Vagina (tissue), 2 donors: Measurements from ENCODE around the gene PCGF2. TPM values are rescaled to one million over a fixed set of nuclear protein-coding genes. Genes with fewer than 3 reads are reported as not detected.

ENCODE experiments used
- DNase-seq, 2 donors: peaks; one replicate each; pipeline ENCODE4 v3.0.0-alpha.2; 2017; ENCODE audit errors: extremely low spot score in 2 of 2
- H3K27ac ChIP-seq: fragments of 200-600 bp; sonication (generic); one replicate; pipeline ENCODE4 v1.5.1; 2019
- H3K27me3 ChIP-seq: fragments of 200-600 bp; sonication (generic); one replicate; pipeline ENCODE4 v1.5.1; 2019
- H3K36me3 ChIP-seq, 2 donors: fragments of 200-600 bp; sonication (generic); one replicate each; pipeline ENCODE4 v1.5.1; 2017 to 2019
- H3K4me1 ChIP-seq: fragments of 200-600 bp; sonication (generic); one replicate; pipeline ENCODE4 v1.5.1; 2019
- H3K4me3 ChIP-seq, 2 donors: fragments of 200-600 bp; sonication (generic); 1 replicate in 1 of 2; 2 replicates in 1 of 2; pipeline ENCODE4 v1.5.1; 2016 to 2019
- H3K9me3 ChIP-seq: fragments of 200-600 bp; sonication (generic); one replicate; pipeline ENCODE4 v1.5.1; 2019
- POLR2A ChIP-seq, 2 donors: fragments of 450-650 bp; IDR thresholded peaks; one replicate each; pipeline ENCODE4 v1.6.1; 2017; ENCODE audit warnings: antibody characterized with exemption in 2 of 2, mild to moderate bottlenecking in 2 of 2, moderate library complexity in 2 of 2
- POLR2AphosphoS5 ChIP-seq, 2 donors: sonication (generic); formaldehyde crosslinking; IDR thresholded peaks; one replicate each; pipeline ENCODE4 v1.9.0; 2017; ENCODE audit warnings: antibody characterized with exemption in 2 of 2, mild to moderate bottlenecking in 2 of 2, low read depth in 1 of 2; ENCODE audit not compliant: insufficient read depth in 1 of 2
- intact Hi-C: fragments of 100-400 bp; cut with DNase I; formaldehyde crosslinking; loops from one replicate; pipeline ENCODE4 v1.15.1; 2023
- total RNA-seq: library from RNA; depleted of rRNA; stranded (reverse); fragments of >200 nt; gene quantifications from one replicate; pipeline ENCODE4 v1.2.3, GENCODE V29; 2016
- TF ChIP-seq, protein P1 (sequence below), 3 experiments: fragments of 450-650 bp in 2 of 3; fragments of 200-600 bp in 1 of 3; sonication (generic) in 1 of 3; IDR thresholded peaks; one replicate each; pipeline ENCODE4 v1.5.1; 2017 to 2019; ENCODE audit warnings: antibody characterized with exemption in 3 of 3, mild to moderate bottlenecking in 2 of 3, moderate library complexity in 2 of 3

The PCGF2 gene
- total RNA-seq, 1 donor from 2014 or later, result 25.8 TPM

- Histone ChIP-seq H3K9me3 (no peaks in the 10 kb centered on the region), H3K27me3 (no peaks in the 10 kb centered on the region), H3K4me1 (peaks cover 69% of the 10 kb centered on the region), H3K27ac (peak overlapping the region; percentile 83), H3K4me3 (peak overlapping the region; percentile 65 to 98), H3K36me3 (no peaks in the 10 kb centered on the region)
- intact Hi-C loops, result no loop called here
- TF ChIP-seq, protein P1, sequence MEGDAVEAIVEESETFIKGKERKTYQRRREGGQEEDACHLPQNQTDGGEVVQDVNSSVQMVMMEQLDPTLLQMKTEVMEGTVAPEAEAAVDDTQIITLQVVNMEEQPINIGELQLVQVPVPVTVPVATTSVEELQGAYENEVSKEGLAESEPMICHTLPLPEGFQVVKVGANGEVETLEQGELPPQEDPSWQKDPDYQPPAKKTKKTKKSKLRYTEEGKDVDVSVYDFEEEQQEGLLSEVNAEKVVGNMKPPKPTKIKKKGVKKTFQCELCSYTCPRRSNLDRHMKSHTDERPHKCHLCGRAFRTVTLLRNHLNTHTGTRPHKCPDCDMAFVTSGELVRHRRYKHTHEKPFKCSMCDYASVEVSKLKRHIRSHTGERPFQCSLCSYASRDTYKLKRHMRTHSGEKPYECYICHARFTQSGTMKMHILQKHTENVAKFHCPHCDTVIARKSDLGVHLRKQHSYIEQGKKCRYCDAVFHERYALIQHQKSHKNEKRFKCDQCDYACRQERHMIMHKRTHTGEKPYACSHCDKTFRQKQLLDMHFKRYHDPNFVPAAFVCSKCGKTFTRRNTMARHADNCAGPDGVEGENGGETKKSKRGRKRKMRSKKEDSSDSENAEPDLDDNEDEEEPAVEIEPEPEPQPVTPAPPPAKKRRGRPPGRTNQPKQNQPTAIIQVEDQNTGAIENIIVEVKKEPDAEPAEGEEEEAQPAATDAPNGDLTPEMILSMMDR (IDR thresholded peaks at IDR 0.05), result no peak
- no peak for DNase-seq
These were observed 1.9 kb downstream of the PCGF2 start for GRCh38 chr17:38746004-38746848.

DNA sequence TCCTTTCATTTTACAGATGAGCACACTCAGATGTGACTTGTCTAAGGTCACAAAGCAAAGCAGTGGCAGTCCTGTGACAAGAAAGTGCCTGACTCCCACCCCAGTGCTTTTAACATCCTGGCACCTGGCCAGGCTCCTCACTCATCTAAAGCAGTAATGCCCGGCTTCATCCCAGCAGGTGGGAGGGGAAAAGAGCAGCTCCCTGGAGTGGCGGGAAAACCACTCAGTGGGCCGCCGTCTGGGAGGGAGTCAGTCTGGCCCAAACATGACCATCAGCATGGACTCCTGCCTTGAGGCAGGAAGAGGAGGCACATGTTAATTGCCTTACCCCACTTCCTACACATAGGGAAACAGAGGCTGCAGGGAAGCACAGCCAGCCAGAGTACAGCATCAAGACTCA lies 2.6 kb downstream of the PCGF2 start:
- DNase-seq, result no peak
- intact Hi-C loops, result no loop called here
- H3K27me3 ChIP-seq, result no peaks in the 10 kb centered on the region
- TF ChIP-seq, protein P1 (IDR thresholded peaks at IDR 0.05), result no peak
- TF ChIP-seq POLR2A (IDR thresholded peaks at IDR 0.05), result no peak
- no peak for TF ChIP-seq POLR2AphosphoS5 (IDR thresholded peaks at IDR 0.05; ENCODE audit: insufficient read depth in 1 of 2, low read depth in 1 of 2)
- H3K4me1 ChIP-seq, result peaks cover 68% of the 10 kb centered on the region
- no peaks in the 10 kb centered on the region for H3K36me3 ChIP-seq
- H3K9me3 ChIP-seq, result no peaks in the 10 kb centered on the region
- no peak overlapping the region for H3K4me3 ChIP-seq
- no peak overlapping the region for H3K27ac ChIP-seq

- no peak overlapping the region for H3K27ac ChIP-seq
These were observed 4.5 kb downstream of the PCGF2 start for GRCh38 chr17:38743556-38744171.

DNA sequence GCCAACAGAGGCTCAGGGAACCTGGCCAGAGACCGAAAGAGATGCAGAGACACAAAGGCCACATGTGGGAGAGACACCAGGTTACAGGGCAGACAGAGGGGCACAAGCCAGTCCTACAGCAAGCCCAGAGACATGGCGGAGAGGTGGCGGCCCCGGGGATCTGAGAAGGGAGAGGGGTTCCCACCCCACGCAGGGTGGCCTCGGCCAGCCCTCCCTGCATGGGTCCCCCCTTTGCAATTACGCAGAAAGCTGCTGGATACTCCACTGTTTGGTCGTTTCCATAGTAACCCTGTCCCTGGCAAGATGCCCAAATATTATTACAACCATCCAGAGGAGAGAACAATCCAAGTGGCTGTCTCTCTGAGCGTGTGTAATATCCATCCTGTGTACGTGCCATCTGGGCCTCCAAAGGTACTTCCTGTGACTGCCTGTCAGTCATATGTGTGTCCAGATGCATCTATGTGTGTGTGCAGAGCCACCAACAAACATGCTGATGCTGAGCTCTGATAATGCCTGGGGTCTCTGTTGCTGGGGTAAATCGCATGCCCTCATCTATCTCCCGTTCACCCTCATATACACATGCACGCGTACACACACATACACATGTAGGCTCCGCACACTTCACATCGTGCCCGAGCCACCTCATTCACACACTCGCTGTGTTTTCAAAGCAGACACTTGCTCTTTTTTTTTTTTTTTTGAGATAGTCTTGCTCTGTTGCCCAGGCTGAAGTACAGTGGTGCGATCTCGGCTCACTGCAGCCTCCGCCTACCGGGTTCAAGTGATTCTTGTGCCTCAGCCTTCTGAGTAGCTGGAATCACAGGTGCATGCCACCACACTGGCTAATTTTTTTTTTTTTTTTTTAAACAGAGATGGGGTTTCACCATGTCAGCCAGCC lies 5.5 kb downstream of the PCGF2 start:
- DNase-seq, result no peak
- intact Hi-C loops, result loop anchor here (5.0 kb wide), 1 partner anchor 40 kb away; no protein-coding TSS in a partner anchor
- Histone ChIP-seq H3K27ac (peak overlapping the region; percentile 59), H3K9me3 (no peaks in the 10 kb centered on the region), H3K36me3 (peaks cover 0 to 14% of the 10 kb centered on the region in 2 donors), H3K4me3 (peak overlapping the region in 1 of 2 donors; percentile 28), H3K27me3 (no peaks in the 10 kb centered on the region), H3K4me1 (peaks cover 48% of the 10 kb centered on the region)
- TF ChIP-seq POLR2AphosphoS5 (IDR thresholded peaks at IDR 0.05; ENCODE audit: insufficient read depth in 1 of 2, low read depth in 1 of 2), result no peak
- no peak for TF ChIP-seq POLR2A (IDR thresholded peaks at IDR 0.05)
- TF ChIP-seq, protein P1 (IDR thresholded peaks at IDR 0.05), result no peak

More at GRCh38 chr17:38743556-38744171, 4.5 kb downstream of the PCGF2 start:
- H3K4me1 ChIP-seq, result peaks cover 54% of the 10 kb centered on the region
- DNase-seq, result no peak
- peaks cover 0 to 5% of the 10 kb centered on the region in 2 donors for H3K36me3 ChIP-seq
- H3K4me3 ChIP-seq, result no peak overlapping the region
- intact Hi-C loops, result loop anchor here (5.0 kb wide), 1 partner anchor 41 kb away; no protein-coding TSS in a partner anchor
- H3K27me3 ChIP-seq, result no peaks in the 10 kb centered on the region
- no peaks in the 10 kb centered on the region for H3K9me3 ChIP-seq
- TF ChIP-seq, protein P1 (IDR thresholded peaks at IDR 0.05), result no peak
- no peak for TF ChIP-seq POLR2A (IDR thresholded peaks at IDR 0.05)
- TF ChIP-seq POLR2AphosphoS5 (IDR thresholded peaks at IDR 0.05; ENCODE audit: insufficient read depth in 1 of 2, low read depth in 1 of 2), result no peak
